Transverse colon (tissue), 4 donors: Measurements from ENCODE around the gene NOC4L.

Source experiments
- CTCF ChIP-seq, 5 experiments: fragments of 200-600 bp in 3 of 5; fragments of 450-650 bp in 2 of 5; sonication (generic) in 3 of 5; IDR thresholded peaks; 1 replicate in 2 of 5; 2 replicates in 3 of 5; pipeline ENCODE4 v1.5.1; 2016 to 2017; ENCODE audit warnings: antibody characterized with exemption in 5 of 5, inconsistent platforms in 3 of 5, mild to moderate bottlenecking in 2 of 5, moderate library complexity in 1 of 5
- EP300 ChIP-seq: sonication (generic); formaldehyde crosslinking; IDR thresholded peaks from one replicate; pipeline ENCODE4 v1.6.1; 2017; ENCODE audit warnings: antibody characterized with exemption, low read depth
- POLR2A ChIP-seq: fragments of 450-650 bp; IDR thresholded peaks from one replicate; pipeline ENCODE4 v1.6.1; 2016; ENCODE audit warnings: antibody characterized with exemption, mild to moderate bottlenecking, moderate library complexity
- POLR2AphosphoS5 ChIP-seq, 3 donors: sonication (generic); formaldehyde crosslinking; IDR thresholded peaks; one replicate each; pipeline ENCODE4 v1.6.1; 2016; ENCODE audit warnings: antibody characterized with exemption in 3 of 3

DNA sequence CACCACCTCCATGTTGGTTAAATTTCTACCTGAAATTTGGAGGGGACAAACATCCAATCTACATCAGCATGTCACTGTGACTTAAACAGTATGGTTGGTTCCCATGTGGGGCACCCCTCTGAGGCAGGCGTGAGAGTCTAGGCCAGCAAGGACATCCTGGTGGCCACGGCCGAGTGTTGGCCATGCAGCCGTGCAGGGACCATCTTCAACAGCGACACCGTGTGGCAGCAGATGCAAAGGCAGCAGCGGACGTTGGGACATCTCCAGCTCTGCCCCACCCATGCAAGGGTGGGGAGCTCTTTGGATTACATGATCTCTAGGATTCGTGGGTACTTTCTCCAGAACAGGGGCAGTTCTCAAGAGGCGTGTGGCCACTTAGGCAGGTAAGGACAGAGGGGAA is 49.8 kb downstream of the NOC4L start:
- no peak for TF ChIP-seq POLR2AphosphoS5 (IDR thresholded peaks at IDR 0.05)
- no peak for TF ChIP-seq POLR2A
- no peak for TF ChIP-seq CTCF (IDR thresholded peaks at IDR 0.05)
- TF ChIP-seq EP300 = no peak
